D341Med (cell line): ENCODE measurements around the gene ZNF394.
"Not testable (repeated sequence)": the region's sequence is repeated elsewhere in the genome, so short reads cannot be mapped to it uniquely, and the experiment has no call there.

Experiments
- DNase-seq: peaks from one replicate; pipeline ENCODE4 v3.0.0; 2012; ENCODE audit warnings: low spot score

Gene ZNF394

GRCh38 chr7:99499721-99500636 lies at the start of gene ZNF394:
Gene ZNF394 (minus strand): TSS chr7:99500281. CDS start chr7:99500093, 188 bp downstream.
- DNase-seq, result peak; percentile 91

- not testable (repeated sequence) for DNase-seq
Observed at GRCh38 chr7:99549545-99549944, 49.5 kb upstream of the ZNF394 start.

GRCh38 chr7:99545308-99545707 lies 45.2 kb upstream of the ZNF394 start:
- DNase-seq, result not testable (repeated sequence)

- no peak for DNase-seq
Observed at GRCh38 chr7:99543916-99544315, 43.8 kb upstream of the ZNF394 start.

- DNase-seq, result no peak
Observed at GRCh38 chr7:99543081-99543671, 43.1 kb upstream of the ZNF394 start.

- no peak for DNase-seq
Observed at GRCh38 chr7:99541212-99541611, 41.1 kb upstream of the ZNF394 start.

- DNase-seq, result no peak
Observed at GRCh38 chr7:99540542-99540941, 40.5 kb upstream of the ZNF394 start.

- DNase-seq, result no peak
Observed at GRCh38 chr7:99539213-99539811, 39.2 kb upstream of the ZNF394 start.

- DNase-seq, result no peak
Observed at GRCh38 chr7:99535667-99536066, 35.6 kb upstream of the ZNF394 start.

- DNase-seq, result no peak
Observed at GRCh38 chr7:99531354-99531765, 31.3 kb upstream of the ZNF394 start.

- peak; percentile 46 for DNase-seq
Observed at GRCh38 chr7:99525713-99526440, 25.8 kb upstream of the ZNF394 start.

- no peak for DNase-seq
Observed at GRCh38 chr7:99521399-99521798, 21.3 kb upstream of the ZNF394 start.

GRCh38 chr7:99514050-99514449 lies 14.0 kb upstream of the ZNF394 start:
- no peak for DNase-seq

- DNase-seq, result no peak
Observed at GRCh38 chr7:99505324-99505662, 5.2 kb upstream of the ZNF394 start.

GRCh38 chr7:99504603-99505323 lies 4.7 kb upstream of the ZNF394 start, which contains the start of gene ZKSCAN5:
Gene ZKSCAN5 (plus strand): TSS chr7:99504662. CDS start chr7:99506045, 1,383 bp downstream.
- peak; percentile 93 for DNase-seq

- peak; percentile 96 for DNase-seq
Observed at GRCh38 chr7:99504281-99504602, 4.2 kb upstream of the ZNF394 start.

GRCh38 chr7:99501236-99501635 lies 1.2 kb upstream of the ZNF394 start:
- DNase-seq, result not testable (repeated sequence)

GRCh38 chr7:99500637-99501009 lies 542 bp upstream of the ZNF394 start:
- DNase-seq, result no peak

- no peak for DNase-seq
Observed at GRCh38 chr7:99499371-99499720, 735 bp downstream of the ZNF394 start.

- no peak for DNase-seq
Observed at GRCh38 chr7:99498546-99498944, 1.5 kb downstream of the ZNF394 start.

- no peak for DNase-seq
Observed at GRCh38 chr7:99497766-99498545, 2.1 kb downstream of the ZNF394 start.
